D721Med (cell line): Measurements from ENCODE around the gene SYT6.

Source experiments
- DNase-seq: peaks from one replicate; pipeline ENCODE4 v3.0.0; 2011; ENCODE audit warnings: low spot score; ENCODE audit not compliant: insufficient read length
- FAIRE-seq: peaks from 2 replicates; lab custom pipeline; 2011; peaks lifted over from hg19 to GRCh38; lab: Jason Lieb, UNC
- CTCF ChIP-seq: IDR thresholded peaks from 2 replicates; pipeline ENCODE4 v1.5.1; 2012; ENCODE audit warnings: mild to moderate bottlenecking, control low read depth; ENCODE audit not compliant: insufficient read depth; ENCODE audit errors: missing control alignments

The SYT6 gene

GRCh38 chr1:114118351-114118990, 35.2 kb downstream of the SYT6 start:
- DNase-seq (no peak), FAIRE-seq (no peak)
- TF ChIP-seq CTCF: no peak

DNA sequence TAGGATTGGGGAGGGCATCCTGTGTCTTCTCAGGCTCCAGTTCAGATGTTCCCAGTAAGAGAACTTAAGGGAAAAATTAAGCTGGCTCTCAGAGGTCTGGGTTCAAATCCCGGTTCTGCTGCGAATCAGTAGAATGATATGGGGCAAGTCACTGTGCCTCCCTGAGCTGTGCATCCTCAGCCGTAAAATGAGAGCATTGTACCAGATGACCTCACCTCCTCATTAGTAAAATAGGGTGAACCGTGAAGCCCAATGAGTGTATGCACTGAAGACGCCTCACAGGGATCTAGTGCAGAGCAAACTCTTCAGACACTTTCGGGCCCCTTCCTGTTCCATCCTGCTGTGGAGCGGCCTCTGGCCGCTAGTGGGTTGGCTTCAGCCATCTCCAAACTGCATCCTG, 36.0 kb downstream of the SYT6 start:
- no peak for DNase-seq
- no peak for FAIRE-seq
- no peak for TF ChIP-seq CTCF

GRCh38 chr1:114116086-114116485, 37.6 kb downstream of the SYT6 start:
- FAIRE-seq (no peak), DNase-seq (no peak)
- TF ChIP-seq CTCF: no peak

GRCh38 chr1:114114185-114115094, 39.2 kb downstream of the SYT6 start:
- TF ChIP-seq CTCF: no peak
- DNase-seq (no peak), FAIRE-seq (no peak)

- FAIRE-seq (no peak), DNase-seq (no peak)
- no peak for TF ChIP-seq CTCF
Observed at GRCh38 chr1:114113411-114114184, 40.1 kb downstream of the SYT6 start.

DNA sequence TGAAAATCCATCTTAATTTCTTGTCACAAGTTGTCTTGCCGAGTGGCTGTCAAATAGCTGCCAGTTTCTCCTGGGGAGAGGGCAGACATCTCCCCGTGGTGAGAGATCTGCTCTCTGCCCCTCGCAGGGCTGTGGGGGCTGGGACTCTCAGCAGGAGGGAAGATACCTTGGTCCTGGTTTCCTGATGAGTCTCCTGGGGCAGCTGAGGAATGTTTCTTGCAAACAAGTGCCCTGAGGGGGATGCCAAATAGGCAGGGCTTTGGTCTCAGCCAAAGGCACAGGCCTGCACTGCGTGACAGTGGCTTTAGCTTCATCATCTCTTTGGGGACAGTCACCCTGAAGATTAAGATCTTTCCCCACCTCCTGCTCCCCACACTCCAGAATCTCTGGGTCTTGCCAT, 40.9 kb downstream of the SYT6 start:
- DNase-seq: no peak
- FAIRE-seq: no peak
- TF ChIP-seq CTCF: no peak
